GM12864 (cell line): Measurements from ENCODE around the gene CASZ1.

ENCODE experiments used
- DNase-seq: peaks from one replicate; pipeline ENCODE4 v3.0.0-alpha.2; 2011; ENCODE audit warnings: low read depth
- H3K4me3 ChIP-seq: 2 replicates; pipeline ENCODE4 v1.5.1; 2011; ENCODE audit warnings: mild to moderate bottlenecking, low read depth, low read length, control low read depth
- TF ChIP-seq, protein P1 (sequence below): IDR thresholded peaks from 2 replicates; pipeline ENCODE4 v1.5.1; 2011; ENCODE audit warnings: low read depth, mild to moderate bottlenecking, moderate library complexity, low read length, control low read depth, inconsistent platforms; ENCODE audit errors: missing control alignments

Gene CASZ1

DNA sequence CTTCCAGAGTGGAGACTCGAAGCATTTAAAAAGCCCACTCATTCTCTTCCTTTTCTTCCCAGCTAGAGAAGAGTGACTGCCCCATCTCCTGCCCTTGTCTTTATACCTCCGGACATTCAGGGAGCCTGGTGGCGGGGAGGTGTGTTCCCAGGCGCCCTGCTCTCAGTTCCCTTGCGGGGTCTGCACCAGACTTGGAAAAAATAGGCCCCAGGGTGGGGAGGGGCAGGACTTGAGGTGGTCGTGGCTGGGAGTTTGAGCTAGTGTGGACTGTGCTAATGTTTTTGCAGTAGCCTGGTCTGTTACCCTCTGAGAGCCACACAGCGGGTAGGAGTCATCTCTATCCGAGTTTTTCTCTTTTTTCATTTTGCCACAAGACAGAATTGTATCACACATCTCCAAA, 182.6 kb downstream of the CASZ1 start:
- DNase-seq, result no peak
- no peak overlapping the region for H3K4me3 ChIP-seq
- TF ChIP-seq, protein P1, sequence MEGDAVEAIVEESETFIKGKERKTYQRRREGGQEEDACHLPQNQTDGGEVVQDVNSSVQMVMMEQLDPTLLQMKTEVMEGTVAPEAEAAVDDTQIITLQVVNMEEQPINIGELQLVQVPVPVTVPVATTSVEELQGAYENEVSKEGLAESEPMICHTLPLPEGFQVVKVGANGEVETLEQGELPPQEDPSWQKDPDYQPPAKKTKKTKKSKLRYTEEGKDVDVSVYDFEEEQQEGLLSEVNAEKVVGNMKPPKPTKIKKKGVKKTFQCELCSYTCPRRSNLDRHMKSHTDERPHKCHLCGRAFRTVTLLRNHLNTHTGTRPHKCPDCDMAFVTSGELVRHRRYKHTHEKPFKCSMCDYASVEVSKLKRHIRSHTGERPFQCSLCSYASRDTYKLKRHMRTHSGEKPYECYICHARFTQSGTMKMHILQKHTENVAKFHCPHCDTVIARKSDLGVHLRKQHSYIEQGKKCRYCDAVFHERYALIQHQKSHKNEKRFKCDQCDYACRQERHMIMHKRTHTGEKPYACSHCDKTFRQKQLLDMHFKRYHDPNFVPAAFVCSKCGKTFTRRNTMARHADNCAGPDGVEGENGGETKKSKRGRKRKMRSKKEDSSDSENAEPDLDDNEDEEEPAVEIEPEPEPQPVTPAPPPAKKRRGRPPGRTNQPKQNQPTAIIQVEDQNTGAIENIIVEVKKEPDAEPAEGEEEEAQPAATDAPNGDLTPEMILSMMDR, result no peak

DNA sequence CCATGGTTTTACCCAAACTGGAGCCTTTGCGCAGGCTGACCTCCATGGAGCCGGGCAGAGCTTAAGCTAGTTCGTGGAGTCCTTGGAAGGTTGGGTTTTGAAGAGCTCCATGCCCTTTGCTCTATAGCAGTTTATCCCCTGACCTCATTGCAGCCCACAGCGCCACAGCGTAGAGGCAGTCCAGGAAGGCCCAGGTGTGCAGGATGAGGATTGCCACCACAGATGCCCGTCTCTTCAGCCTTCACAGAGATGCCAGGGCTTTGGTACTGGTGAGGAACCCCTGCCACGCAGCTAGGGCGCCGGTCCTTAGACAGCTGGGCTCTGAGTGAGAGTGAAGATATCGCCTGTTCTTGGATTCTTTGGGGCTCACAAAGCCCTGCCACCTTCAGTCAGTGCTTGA, 183.1 kb downstream of the CASZ1 start:
- no peak overlapping the region for H3K4me3 ChIP-seq
- TF ChIP-seq, protein P1, result no peak
- DNase-seq, result no peak

DNA sequence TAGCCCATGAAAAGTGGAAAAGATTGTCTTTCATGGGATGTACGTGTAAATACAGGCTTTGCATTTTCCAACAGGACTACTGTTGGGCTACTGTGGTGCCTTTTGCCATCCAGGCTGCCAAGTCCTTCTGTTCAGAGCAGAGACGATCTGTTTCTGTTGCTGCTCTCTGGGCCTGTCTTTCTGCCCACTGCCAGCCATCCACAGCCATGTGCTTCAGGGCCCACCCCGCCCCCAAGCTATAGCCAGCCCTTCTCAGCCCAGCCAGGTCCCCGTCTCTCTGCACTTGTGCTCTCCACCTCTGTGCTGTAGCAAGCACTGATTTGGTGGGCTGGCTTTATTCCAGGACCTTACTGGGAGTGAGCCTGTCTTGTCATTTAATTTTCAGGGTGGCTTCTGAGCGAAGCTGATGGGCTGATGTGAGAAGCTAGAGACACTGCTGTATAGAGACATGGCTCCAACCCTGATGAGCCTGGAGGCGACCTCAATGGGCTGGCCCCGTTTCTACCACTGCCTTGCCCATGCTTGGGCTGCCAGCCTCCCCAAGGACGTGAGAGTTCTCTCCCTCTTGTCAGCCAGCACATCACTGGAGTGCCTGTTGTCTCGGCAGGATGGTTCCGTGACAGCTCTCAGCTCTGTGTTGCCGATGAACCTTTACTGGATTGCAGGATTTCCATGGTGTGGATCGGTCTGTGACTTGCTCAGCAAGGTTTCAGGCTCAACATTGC, 183.8 kb downstream of the CASZ1 start:
- H3K4me3 ChIP-seq, result no peak overlapping the region
- DNase-seq, result no peak
- TF ChIP-seq, protein P1, result no peak

DNA sequence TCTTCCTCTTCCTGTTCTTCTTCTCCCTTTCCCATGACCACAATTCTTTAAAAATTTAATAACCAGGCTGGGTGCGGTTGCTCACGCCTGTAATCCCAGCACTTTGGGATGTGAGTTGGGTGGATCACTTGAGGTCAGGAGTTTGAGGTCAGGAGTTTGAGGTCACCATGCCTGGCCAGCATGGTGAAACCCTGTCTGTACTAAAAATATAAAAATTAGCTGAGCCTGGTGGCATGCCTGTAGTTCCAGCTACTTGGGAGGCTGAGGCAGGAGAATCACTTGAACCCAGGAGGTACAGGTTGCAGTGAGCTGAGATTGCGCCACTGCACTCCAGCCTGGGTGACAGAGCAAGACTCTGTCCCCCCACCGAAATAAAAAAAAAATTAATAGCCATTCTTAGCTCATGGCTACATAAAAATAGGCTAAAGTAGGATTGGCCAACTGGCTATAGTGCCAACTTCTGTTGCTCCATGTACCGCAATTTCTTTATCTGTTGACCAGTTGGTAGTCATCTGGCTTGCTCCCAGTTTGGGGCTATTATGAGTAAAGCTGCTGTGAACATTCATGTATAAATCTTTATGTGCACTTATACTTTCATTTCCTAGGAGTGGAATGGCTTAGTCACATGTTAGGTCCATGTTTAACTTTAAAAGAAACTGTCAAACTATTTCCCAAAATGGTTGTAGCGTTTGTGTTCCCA, 185.4 kb downstream of the CASZ1 start:
- DNase-seq, result no peak
- TF ChIP-seq, protein P1, result no peak
- H3K4me3 ChIP-seq, result no peak overlapping the region

DNA sequence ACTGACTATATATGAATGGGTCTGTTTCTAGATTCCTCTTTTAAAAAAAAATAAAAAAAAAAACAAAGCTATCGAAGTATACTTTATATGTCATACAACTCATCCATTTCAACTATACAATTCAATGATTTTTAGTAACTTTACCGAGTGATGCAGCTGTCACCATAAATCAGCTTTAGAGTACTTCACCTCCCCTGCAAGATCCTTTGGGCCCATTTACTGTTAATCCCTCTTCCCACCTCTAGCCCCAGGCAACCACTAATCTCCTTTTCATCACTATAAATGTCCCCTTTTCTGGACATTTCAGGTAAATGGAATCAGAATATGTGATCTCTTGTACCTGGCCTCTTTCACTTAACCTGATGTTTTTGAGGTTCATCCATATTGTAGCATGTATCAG, 187.8 kb downstream of the CASZ1 start:
- H3K4me3 ChIP-seq, result no peak overlapping the region
- TF ChIP-seq, protein P1, result no peak
- DNase-seq, result no peak

DNA sequence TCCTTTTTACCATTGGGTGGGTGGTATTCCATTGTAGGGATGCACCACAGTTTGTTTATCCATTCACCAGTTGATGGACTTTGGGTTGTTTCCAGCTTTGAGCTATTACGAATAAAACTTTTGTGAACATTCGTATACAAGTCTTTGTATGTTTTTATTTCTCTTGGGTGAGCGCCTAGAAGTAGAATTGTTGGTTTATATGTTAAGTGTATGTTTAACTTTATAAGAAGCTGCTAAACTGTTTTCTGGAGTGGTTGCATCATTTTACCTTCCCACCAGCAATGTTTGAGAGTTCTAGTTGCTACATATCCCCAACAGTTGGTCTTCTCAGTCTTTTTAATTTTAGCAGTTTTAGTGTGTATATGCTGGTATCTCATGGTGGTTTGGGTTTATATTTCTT, 189.2 kb downstream of the CASZ1 start:
- DNase-seq, result no peak
- no peak overlapping the region for H3K4me3 ChIP-seq
- TF ChIP-seq, protein P1, result no peak
